HepG2 (cell line): ENCODE measurements around the gene GRIN2C. TPM values are rescaled to one million over a fixed set of nuclear protein-coding genes. Genes with fewer than 3 reads are reported as not detected.
A peak's percentile ranks its signal among the peaks of the same experiment; 100 is the strongest.

Source experiments
- AGO1 ChIP-seq: fragments of 200-400 bp; formaldehyde crosslinking; IDR thresholded peaks from 2 replicates; pipeline ENCODE4 v1.6.1; 2017; ENCODE audit warnings: mild to moderate bottlenecking, low read depth, low read length, moderate library complexity; ENCODE audit not compliant: poor library complexity, severe bottlenecking
- ARID2 ChIP-seq: sonication (generic); formaldehyde crosslinking; IDR thresholded peaks from 2 replicates; pipeline ENCODE4 v1.8.1; 2022; ENCODE audit warnings: mild to moderate bottlenecking, missing genetic modification reagents, borderline replicate concordance
- BCL3 ChIP-seq: sonication (generic); formaldehyde crosslinking; IDR thresholded peaks from 2 replicates; pipeline ENCODE4 v1.5.1; 2020; ENCODE audit warnings: mild to moderate bottlenecking, missing genetic modification reagents, moderate library complexity
- FOSL2 ChIP-seq: sonication (generic); formaldehyde crosslinking; IDR thresholded peaks from 2 replicates; pipeline ENCODE4 v1.4.0; 2020; ENCODE audit warnings: missing genetic modification reagents
- HOXA3 ChIP-seq: sonication (generic); formaldehyde crosslinking; IDR thresholded peaks from 2 replicates; pipeline ENCODE4 v1.5.0; 2020; ENCODE audit warnings: missing genetic modification reagents
- MED13 ChIP-seq: sonication (generic); formaldehyde crosslinking; IDR thresholded peaks from 2 replicates; pipeline ENCODE4 v1.5.0; 2020; ENCODE audit warnings: missing genetic modification reagents
- MED8 ChIP-seq: sonication (generic); formaldehyde crosslinking; IDR thresholded peaks from 2 replicates; pipeline ENCODE4 v1.8.1; 2023; ENCODE audit warnings: mild to moderate bottlenecking, missing genetic modification reagents; ENCODE audit not compliant: insufficient replicate concordance
- MTA1 ChIP-seq: sonication (generic); formaldehyde crosslinking; IDR thresholded peaks from 2 replicates; pipeline ENCODE4 v1.4.0; 2020; ENCODE audit warnings: missing genetic modification reagents, mild to moderate bottlenecking, borderline replicate concordance
- NONO ChIP-seq, 2 experiments: fragments of 450-650 bp in 1 of 2; sonication (generic) in 1 of 2; formaldehyde crosslinking in 1 of 2; IDR thresholded peaks in 1 of 2; conservative IDR thresholded peaks in 1 of 2; 2 replicates each; pipeline versions ENCODE4 v1.6.1 to v1.8.0; 2017 to 2022; ENCODE audit warnings: mild to moderate bottlenecking in 1 of 2, missing genetic modification reagents in 1 of 2, moderate library complexity in 1 of 2
- PHF21A ChIP-seq: sonication (generic); formaldehyde crosslinking; IDR thresholded peaks from 2 replicates; pipeline ENCODE4 v1.5.0; 2020; ENCODE audit warnings: mild to moderate bottlenecking, missing genetic modification reagents
- PITX1 ChIP-seq: sonication (generic); formaldehyde crosslinking; IDR thresholded peaks from 2 replicates; pipeline ENCODE4 v1.5.1; 2020; ENCODE audit warnings: mild to moderate bottlenecking, missing genetic modification reagents
- SETDB1 ChIP-seq: sonication (generic); formaldehyde crosslinking; IDR thresholded peaks from 2 replicates; pipeline ENCODE4 v1.5.1; 2020; ENCODE audit warnings: missing genetic modification reagents, mild to moderate bottlenecking, borderline replicate concordance
- TAF1 ChIP-seq: sonication (generic); formaldehyde crosslinking; IDR thresholded peaks from 2 replicates; pipeline ENCODE4 v1.4.0; 2020; ENCODE audit warnings: missing genetic modification reagents
- ZNF501 ChIP-seq: sonication (generic); formaldehyde crosslinking; IDR thresholded peaks from 2 replicates; pipeline ENCODE4 v1.5.1; 2020; ENCODE audit warnings: mild to moderate bottlenecking, moderate library complexity, missing genetic modification reagents
- ZSCAN25 ChIP-seq: sonication (generic); formaldehyde crosslinking; IDR thresholded peaks from 2 replicates; pipeline ENCODE4 v1.8.0; 2022; ENCODE audit warnings: mild to moderate bottlenecking, missing genetic modification reagents
- polyA plus RNA-seq, 8 experiments: library from polyadenylated mRNA; depleted of rRNA in 3 of 8; stranded (reverse) in 7 of 8; unstranded in 1 of 8; fragments of >200 nt; fragmentation: Illumina TruSeq in 4 of 8; extraction: Trizol in 4 of 8; gene quantifications; 2 replicates each; pipeline versions ENCODE4 v1.2.1 to v1.2.3, GENCODE V29; 2011 to 2016; ENCODE audit warnings: low read depth in 4 of 8, missing spikeins in 1 of 8, mixed read lengths in 1 of 8; ENCODE audit not compliant: insufficient read depth in 1 of 8
- total RNA-seq, 5 experiments: library from RNA; depleted of rRNA; stranded (reverse); fragments of >200 nt; fragmentation: Illumina TruSeq; extraction: Trizol; gene quantifications; 2 replicates each; pipeline ENCODE4 v1.2.3, GENCODE V29; 2016; ENCODE audit warnings: low read depth in 1 of 5
- TF ChIP-seq, protein P1 (sequence below): sonication (generic); formaldehyde crosslinking; IDR thresholded peaks from 2 replicates; pipeline ENCODE4 v1.4.0; 2020; ENCODE audit warnings: missing genetic modification reagents
- TF ChIP-seq, protein P2 (sequence below): sonication (generic); formaldehyde crosslinking; IDR thresholded peaks from 2 replicates; pipeline ENCODE4 v1.4.0; 2020; ENCODE audit warnings: missing genetic modification reagents
- TF ChIP-seq, protein P3 (sequence below): IDR thresholded peaks from 2 replicates; pipeline ENCODE4 v1.6.1; 2016; ENCODE audit warnings: low read depth, borderline replicate concordance

The GRIN2C gene
- total and polyA plus RNA-seq, 2 of the 13 experiments (the other 11 are each of a cell fraction or from before 2014, with no cell fraction given), result 0.03 to 0.11 TPM

- TF ChIP-seq, protein P1, sequence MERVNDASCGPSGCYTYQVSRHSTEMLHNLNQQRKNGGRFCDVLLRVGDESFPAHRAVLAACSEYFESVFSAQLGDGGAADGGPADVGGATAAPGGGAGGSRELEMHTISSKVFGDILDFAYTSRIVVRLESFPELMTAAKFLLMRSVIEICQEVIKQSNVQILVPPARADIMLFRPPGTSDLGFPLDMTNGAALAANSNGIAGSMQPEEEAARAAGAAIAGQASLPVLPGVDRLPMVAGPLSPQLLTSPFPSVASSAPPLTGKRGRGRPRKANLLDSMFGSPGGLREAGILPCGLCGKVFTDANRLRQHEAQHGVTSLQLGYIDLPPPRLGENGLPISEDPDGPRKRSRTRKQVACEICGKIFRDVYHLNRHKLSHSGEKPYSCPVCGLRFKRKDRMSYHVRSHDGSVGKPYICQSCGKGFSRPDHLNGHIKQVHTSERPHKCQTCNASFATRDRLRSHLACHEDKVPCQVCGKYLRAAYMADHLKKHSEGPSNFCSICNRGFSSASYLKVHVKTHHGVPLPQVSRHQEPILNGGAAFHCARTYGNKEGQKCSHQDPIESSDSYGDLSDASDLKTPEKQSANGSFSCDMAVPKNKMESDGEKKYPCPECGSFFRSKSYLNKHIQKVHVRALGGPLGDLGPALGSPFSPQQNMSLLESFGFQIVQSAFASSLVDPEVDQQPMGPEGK (CRISPR knock-in tag), result 0 out of 2 replicates have a peak, but pooled peaks have one; percentile 41
- TF ChIP-seq SETDB1, result no peak
- 0 out of 2 replicates have a peak, but pooled peaks have one; percentile 42 for TF ChIP-seq BCL3 (CRISPR knock-in tag)
- TF ChIP-seq ZNF501 (CRISPR knock-in tag), result 0 out of 2 replicates have a peak, but pooled peaks have one; percentile 54
- TF ChIP-seq, protein P2, sequence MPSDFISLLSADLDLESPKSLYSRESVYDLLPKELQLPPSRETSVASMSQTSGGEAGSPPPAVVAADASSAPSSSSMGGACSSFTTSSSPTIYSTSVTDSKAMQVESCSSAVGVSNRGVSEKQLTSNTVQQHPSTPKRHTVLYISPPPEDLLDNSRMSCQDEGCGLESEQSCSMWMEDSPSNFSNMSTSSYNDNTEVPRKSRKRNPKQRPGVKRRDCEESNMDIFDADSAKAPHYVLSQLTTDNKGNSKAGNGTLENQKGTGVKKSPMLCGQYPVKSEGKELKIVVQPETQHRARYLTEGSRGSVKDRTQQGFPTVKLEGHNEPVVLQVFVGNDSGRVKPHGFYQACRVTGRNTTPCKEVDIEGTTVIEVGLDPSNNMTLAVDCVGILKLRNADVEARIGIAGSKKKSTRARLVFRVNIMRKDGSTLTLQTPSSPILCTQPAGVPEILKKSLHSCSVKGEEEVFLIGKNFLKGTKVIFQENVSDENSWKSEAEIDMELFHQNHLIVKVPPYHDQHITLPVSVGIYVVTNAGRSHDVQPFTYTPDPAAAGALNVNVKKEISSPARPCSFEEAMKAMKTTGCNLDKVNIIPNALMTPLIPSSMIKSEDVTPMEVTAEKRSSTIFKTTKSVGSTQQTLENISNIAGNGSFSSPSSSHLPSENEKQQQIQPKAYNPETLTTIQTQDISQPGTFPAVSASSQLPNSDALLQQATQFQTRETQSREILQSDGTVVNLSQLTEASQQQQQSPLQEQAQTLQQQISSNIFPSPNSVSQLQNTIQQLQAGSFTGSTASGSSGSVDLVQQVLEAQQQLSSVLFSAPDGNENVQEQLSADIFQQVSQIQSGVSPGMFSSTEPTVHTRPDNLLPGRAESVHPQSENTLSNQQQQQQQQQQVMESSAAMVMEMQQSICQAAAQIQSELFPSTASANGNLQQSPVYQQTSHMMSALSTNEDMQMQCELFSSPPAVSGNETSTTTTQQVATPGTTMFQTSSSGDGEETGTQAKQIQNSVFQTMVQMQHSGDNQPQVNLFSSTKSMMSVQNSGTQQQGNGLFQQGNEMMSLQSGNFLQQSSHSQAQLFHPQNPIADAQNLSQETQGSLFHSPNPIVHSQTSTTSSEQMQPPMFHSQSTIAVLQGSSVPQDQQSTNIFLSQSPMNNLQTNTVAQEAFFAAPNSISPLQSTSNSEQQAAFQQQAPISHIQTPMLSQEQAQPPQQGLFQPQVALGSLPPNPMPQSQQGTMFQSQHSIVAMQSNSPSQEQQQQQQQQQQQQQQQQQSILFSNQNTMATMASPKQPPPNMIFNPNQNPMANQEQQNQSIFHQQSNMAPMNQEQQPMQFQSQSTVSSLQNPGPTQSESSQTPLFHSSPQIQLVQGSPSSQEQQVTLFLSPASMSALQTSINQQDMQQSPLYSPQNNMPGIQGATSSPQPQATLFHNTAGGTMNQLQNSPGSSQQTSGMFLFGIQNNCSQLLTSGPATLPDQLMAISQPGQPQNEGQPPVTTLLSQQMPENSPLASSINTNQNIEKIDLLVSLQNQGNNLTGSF (CRISPR knock-in tag), result no peak
- TF ChIP-seq MED8 (CRISPR knock-in tag), result no peak
- TF ChIP-seq PHF21A (CRISPR knock-in tag), result 0 out of 2 replicates have a peak, but pooled peaks have one; percentile 12
- peak; percentile 54; the same call in 1 of the 2 replicates for TF ChIP-seq MTA1 (CRISPR knock-in tag)
- TF ChIP-seq, protein P3, sequence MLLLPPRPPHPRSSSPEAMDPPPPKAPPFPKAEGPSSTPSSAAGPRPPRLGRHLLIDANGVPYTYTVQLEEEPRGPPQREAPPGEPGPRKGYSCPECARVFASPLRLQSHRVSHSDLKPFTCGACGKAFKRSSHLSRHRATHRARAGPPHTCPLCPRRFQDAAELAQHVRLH (CRISPR knock-in tag), result 0 out of 2 replicates have a peak, but pooled peaks have one; percentile 31
- TF ChIP-seq TAF1 (CRISPR knock-in tag), result peak; percentile 14; the same call in 1 of the 2 replicates
- TF ChIP-seq ARID2 (CRISPR knock-in tag), result peak; percentile 77; the same call in 1 of the 2 replicates
- TF ChIP-seq FOSL2 (CRISPR knock-in tag), result 0 out of 2 replicates have a peak, but pooled peaks have one; percentile 3
- TF ChIP-seq PITX1 (CRISPR knock-in tag), result 0 out of 2 replicates have a peak, but pooled peaks have one; percentile 53
- peak; percentile 75; the same call in 1 of the 2 replicates for TF ChIP-seq ZSCAN25 (CRISPR knock-in tag)
- TF ChIP-seq MED13, result no peak
- TF ChIP-seq HOXA3 (CRISPR knock-in tag), result peak; percentile 61
- no peak for TF ChIP-seq NONO (IDR thresholded peaks at IDR 0.05)
- TF ChIP-seq NONO (CRISPR knock-in tag; conservative IDR thresholded peaks at IDR 0.05), result 0 out of 2 replicates have a peak, but pooled peaks have one; percentile 19
- peak; percentile 55 for TF ChIP-seq AGO1
Observed at GRCh38 chr17:74862108-74862901, 2.6 kb upstream of the GRIN2C start (continued).
